HepG2 (cell line): ENCODE data around the gene WDR37. TPM values are rescaled to one million over a fixed set of nuclear protein-coding genes. Genes with fewer than 3 reads are reported as not detected.

Experiments
- ATAC-seq: fragments of 200-7000 bp; cut with Tn5 transposase; 3 replicates; pipeline ENCODE4 v1.9.1; 2020; ENCODE audit warnings: mild to moderate bottlenecking, moderate library complexity
- BruUV-seq: library from RNA; stranded (reverse); fragments of 400-500 nt; replicated peaks from 2 replicates; lab custom pipeline; 2021; lab: Mats Ljungman, UMichigan
- CTCF ChIA-PET: fragments of 300-600 bp; formaldehyde crosslinking; extraction: SDS; loops from one replicate; lab custom pipeline; 2021; ENCODE audit warnings: low total read pairs, inconsistent platforms, low intra/inter-chr PET ratio; lab: Yijun Ruan, JAX
- POLR2A ChIA-PET: fragments of 350-600 bp; sonication (Branson Sonifier 250); formaldehyde crosslinking; loops from one replicate; lab custom pipeline; 2020; ENCODE audit warnings: antibody characterized with exemption, inconsistent platforms; lab: Yijun Ruan, JAX
- DNase-seq: peaks from one replicate; pipeline ENCODE4 v3.0.0-alpha.2; 2015; ENCODE audit warnings: low spot score
- FAIRE-seq: peaks from 3 replicates; lab custom pipeline; 2011; peaks lifted over from hg19 to GRCh38; lab: Jason Lieb, UNC
- H2AFZ ChIP-seq: one replicate; pipeline ENCODE4 v1.6.1; 2011; ENCODE audit warnings: low read length, inconsistent platforms
- H3K27ac ChIP-seq: fragments of 300-600 bp; 3 replicates; pipeline ENCODE4 v1.8.0; 2011; ENCODE audit warnings: mixed run types, mild to moderate bottlenecking, mixed read lengths, low read length, inconsistent platforms; ENCODE audit not compliant: insufficient read depth; ENCODE audit errors: extremely low read length
- H3K27me3 ChIP-seq, 2 experiments: fragments of 200-600 bp in 1 of 2; 2 replicates in 1 of 2; 3 replicates in 1 of 2; pipeline versions ENCODE4 v1.6.0 to v1.8.0; 2011; ENCODE audit warnings: low read length in 2 of 2, mild to moderate bottlenecking in 2 of 2, moderate library complexity in 2 of 2, inconsistent platforms in 1 of 2; ENCODE audit not compliant: insufficient read depth in 2 of 2, control insufficient read depth in 1 of 2
- H3K36me3 ChIP-seq, 2 experiments: fragments of 200-600 bp in 1 of 2; replicated peaks in 1 of 2; 2 replicates in 1 of 2; 3 replicates in 1 of 2; pipeline versions ENCODE4 v1.5.1 to v1.8.0; 2011; ENCODE audit warnings: low read length in 2 of 2, inconsistent platforms in 1 of 2; ENCODE audit not compliant: insufficient read depth in 2 of 2, control insufficient read depth in 1 of 2
- H3K4me1 ChIP-seq: 2 replicates; pipeline ENCODE4 v1.5.1; 2012; ENCODE audit warnings: low read length, inconsistent platforms; ENCODE audit not compliant: insufficient read depth
- H3K4me2 ChIP-seq: 2 replicates; pipeline ENCODE4 v1.6.0; 2011; ENCODE audit warnings: low read depth, low read length, inconsistent platforms
- H3K4me3 ChIP-seq, 3 experiments: fragments of 200-600 bp in 1 of 3; sonication (generic), shearing (Covaris generic) in 1 of 3; replicated peaks in 1 of 3; 2 replicates each; pipeline ENCODE4 v1.5.1; 2011 to 2016; ENCODE audit warnings: low read length in 3 of 3, inconsistent platforms in 2 of 3, low read depth in 2 of 3, mild to moderate bottlenecking in 2 of 3, control low read depth in 1 of 3, mixed read lengths in 1 of 3; ENCODE audit not compliant: insufficient read depth in 1 of 3
- H3K79me2 ChIP-seq: one replicate; pipeline ENCODE4 v1.6.1; 2011; ENCODE audit warnings: low read length, inconsistent platforms; ENCODE audit not compliant: insufficient read depth
- H3K9ac ChIP-seq: 2 replicates; pipeline ENCODE4 v1.6.0; 2011; ENCODE audit warnings: mild to moderate bottlenecking, low read depth, low read length, inconsistent platforms; ENCODE audit not compliant: insufficient read depth
- H3K9me3 ChIP-seq: 2 replicates; pipeline ENCODE4 v1.5.1; 2012; ENCODE audit warnings: mild to moderate bottlenecking, low read length
- H4K20me1 ChIP-seq: 2 replicates; pipeline ENCODE4 v1.6.0; 2011; ENCODE audit warnings: inconsistent platforms, mild to moderate bottlenecking, low read length, moderate library complexity; ENCODE audit not compliant: insufficient read depth
- CEBPB ChIP-seq: IDR thresholded peaks from 2 replicates; pipeline ENCODE4 v1.6.1; 2011; ENCODE audit warnings: low read depth, low read length, improper control_type of control experiment, borderline replicate concordance
- FOXJ3 ChIP-seq: sonication (generic); formaldehyde crosslinking; IDR thresholded peaks from 2 replicates; pipeline ENCODE4 v1.4.0; 2020; ENCODE audit warnings: missing genetic modification reagents, mild to moderate bottlenecking, borderline replicate concordance
- RNF219 ChIP-seq: sonication (generic); formaldehyde crosslinking; IDR thresholded peaks from 2 replicates; pipeline ENCODE4 v1.5.0; 2020; ENCODE audit warnings: mild to moderate bottlenecking, missing genetic modification reagents
- SAP130 ChIP-seq: IDR thresholded peaks from 2 replicates; pipeline ENCODE4 v1.6.1; 2016; ENCODE audit warnings: low read depth
- SIN3A ChIP-seq: IDR thresholded peaks from 2 replicates; pipeline ENCODE4 v1.6.1; 2011; ENCODE audit warnings: low read depth, mild to moderate bottlenecking, control low read depth, low read length, borderline replicate concordance
- TFAP4 ChIP-seq: sonication (generic); IDR thresholded peaks from 2 replicates; pipeline ENCODE4 v1.6.1; 2016; ENCODE audit warnings: low read depth, borderline replicate concordance
- ZBTB8A ChIP-seq: sonication (generic); formaldehyde crosslinking; IDR thresholded peaks from 2 replicates; pipeline ENCODE4 v1.4.0; 2020; ENCODE audit warnings: mild to moderate bottlenecking, low read depth, missing genetic modification reagents, borderline replicate concordance
- ZNF20 ChIP-seq: sonication (generic); formaldehyde crosslinking; IDR thresholded peaks from 2 replicates; pipeline ENCODE4 v1.4.0; 2020; ENCODE audit warnings: mild to moderate bottlenecking, moderate library complexity, missing genetic modification reagents
- ZNF350 ChIP-seq: sonication (generic); formaldehyde crosslinking; IDR thresholded peaks from 2 replicates; pipeline ENCODE4 v1.4.0; 2020; ENCODE audit warnings: mild to moderate bottlenecking, low read depth, missing genetic modification reagents, borderline replicate concordance
- ZNF432 ChIP-seq: sonication (generic); formaldehyde crosslinking; IDR thresholded peaks from 2 replicates; pipeline ENCODE4 v1.5.0; 2020; ENCODE audit warnings: missing genetic modification reagents, mild to moderate bottlenecking, borderline replicate concordance
- ZNF441 ChIP-seq: sonication (generic); formaldehyde crosslinking; IDR thresholded peaks from 2 replicates; pipeline ENCODE4 v1.7.0; 2021; ENCODE audit warnings: missing genetic modification reagents, borderline replicate concordance
- WGBS: methylation state at CpG from one replicate; pipeline ENCODE4 v1.1.6; 2017; ENCODE audit warnings: low lambda C conversion rate; 5-methylcytosine and 5-hydroxymethylcytosine counted together
- in situ Hi-C: cut with HindIII; loops from 2 replicates; pipeline ENCODE4 v1.10.0; 2017; ENCODE audit warnings: low pct_unique_long_range_greater_than_20kb; ENCODE audit not compliant: extremely low pct_ligation_motif_present
- intact Hi-C: fragments of 100-400 bp; cut with micrococcal nuclease; formaldehyde crosslinking; loops from one replicate; pipeline ENCODE4 v1.10.0; 2022; ENCODE audit not compliant: unreplicated experiment
- polyA plus RNA-seq, 8 experiments: library from polyadenylated mRNA; depleted of rRNA in 3 of 8; stranded (reverse) in 7 of 8; unstranded in 1 of 8; fragments of >200 nt; fragmentation: Illumina TruSeq in 4 of 8; extraction: Trizol in 4 of 8; gene quantifications; 2 replicates each; pipeline versions ENCODE4 v1.2.1 to v1.2.3, GENCODE V29; 2011 to 2016; ENCODE audit warnings: low read depth in 4 of 8, missing spikeins in 1 of 8, mixed read lengths in 1 of 8; ENCODE audit not compliant: insufficient read depth in 1 of 8
- total RNA-seq, 5 experiments: library from RNA; depleted of rRNA; stranded (reverse); fragments of >200 nt; fragmentation: Illumina TruSeq; extraction: Trizol; gene quantifications; 2 replicates each; pipeline ENCODE4 v1.2.3, GENCODE V29; 2016; ENCODE audit warnings: low read depth in 1 of 5
- TF ChIP-seq, protein P1 (sequence below): IDR thresholded peaks from 2 replicates; pipeline ENCODE4 v1.6.1; 2016; ENCODE audit warnings: missing compliant biosample characterization, missing genetic modification reagents, borderline replicate concordance
- TF ChIP-seq, protein P2 (sequence below): sonication (generic); formaldehyde crosslinking; IDR thresholded peaks from 2 replicates; pipeline ENCODE4 v1.5.0; 2020; ENCODE audit warnings: mild to moderate bottlenecking, missing genetic modification reagents
- TF ChIP-seq, protein P3 (sequence below): sonication (generic); formaldehyde crosslinking; conservative IDR thresholded peaks from 2 replicates; pipeline ENCODE4 v1.8.1; 2023; ENCODE audit warnings: missing genetic modification reagents

WDR37 gene
- total and polyA plus RNA-seq, 2 of the 13 experiments (the other 11 are each of a cell fraction or from before 2014, with no cell fraction given) = 5.9 to 7.5 TPM

GRCh38 chr10:1047937-1048336, 8.2 kb upstream of the WDR37 start:
- Histone ChIP-seq H3K9ac (peak overlapping the region; percentile 94), H3K9me3 (no peaks in the 10 kb centered on the region), H3K27ac (peak overlapping the region; percentile 96), H3K79me2 (peaks cover 80% of the 10 kb centered on the region), H3K4me2 (peak overlapping the region; percentile 64), H4K20me1 (peaks cover 54% of the 10 kb centered on the region), H3K27me3 (no peaks in the 10 kb centered on the region; a peak in 1 of 5 replicates), H3K36me3 (peaks cover 3 to 17% of the 10 kb centered on the region in 2 experiments; a peak in 4 of 5 replicates), H2AFZ (no peak overlapping the region), H3K4me3 (peak overlapping the region; percentile 80 to 98 (median 93)), H3K4me1 (peaks cover 57% of the 10 kb centered on the region)
- under 1% methylated on average over 15 of the region's 15 CpGs for WGBS
- ATAC-seq (no peak), DNase-seq (no peak), FAIRE-seq (no peak)
- POLR2A ChIA-PET = interaction anchor here (1.1 to 1.9 kb wide), 5 partner anchors 10 to 113 kb away, joined by 3 to 6 read pairs (median 5); no protein-coding TSS in a partner anchor
- CTCF ChIA-PET = no interaction called here
- in situ Hi-C loops (no loop called here), intact Hi-C loops (loop anchor here (2.0 to 5.0 kb wide), 2 partner anchors 61 to 117 kb away; partner anchors contain the start of genes GTPBP4 and LARP4B)
- BruUV-seq = no TSS peak
- TF ChIP-seq ZNF432 (CRISPR knock-in tag) (peak; percentile 11; the same call in 1 of the 2 replicates), ZNF350 (CRISPR knock-in tag) (no peak), SIN3A (0 out of 2 replicates have a peak, but pooled peaks have one; percentile 28), ZNF441 (CRISPR knock-in tag) (0 out of 2 replicates have a peak, but pooled peaks have one; percentile 10), FOXJ3 (CRISPR knock-in tag) (no peak), CEBPB (no peak), TFAP4 (peak; percentile 55; the same call in 1 of the 2 replicates), ZBTB8A (CRISPR knock-in tag) (no peak), ZNF20 (CRISPR knock-in tag) (no peak), RNF219 (no peak), SAP130 (CRISPR knock-in tag) (0 out of 2 replicates have a peak, but pooled peaks have one; percentile 25)
- TF ChIP-seq, protein P1, sequence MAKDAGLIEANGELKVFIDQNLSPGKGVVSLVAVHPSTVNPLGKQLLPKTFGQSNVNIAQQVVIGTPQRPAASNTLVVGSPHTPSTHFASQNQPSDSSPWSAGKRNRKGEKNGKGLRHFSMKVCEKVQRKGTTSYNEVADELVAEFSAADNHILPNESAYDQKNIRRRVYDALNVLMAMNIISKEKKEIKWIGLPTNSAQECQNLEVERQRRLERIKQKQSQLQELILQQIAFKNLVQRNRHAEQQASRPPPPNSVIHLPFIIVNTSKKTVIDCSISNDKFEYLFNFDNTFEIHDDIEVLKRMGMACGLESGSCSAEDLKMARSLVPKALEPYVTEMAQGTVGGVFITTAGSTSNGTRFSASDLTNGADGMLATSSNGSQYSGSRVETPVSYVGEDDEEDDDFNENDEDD = no peak
- TF ChIP-seq, protein P2, sequence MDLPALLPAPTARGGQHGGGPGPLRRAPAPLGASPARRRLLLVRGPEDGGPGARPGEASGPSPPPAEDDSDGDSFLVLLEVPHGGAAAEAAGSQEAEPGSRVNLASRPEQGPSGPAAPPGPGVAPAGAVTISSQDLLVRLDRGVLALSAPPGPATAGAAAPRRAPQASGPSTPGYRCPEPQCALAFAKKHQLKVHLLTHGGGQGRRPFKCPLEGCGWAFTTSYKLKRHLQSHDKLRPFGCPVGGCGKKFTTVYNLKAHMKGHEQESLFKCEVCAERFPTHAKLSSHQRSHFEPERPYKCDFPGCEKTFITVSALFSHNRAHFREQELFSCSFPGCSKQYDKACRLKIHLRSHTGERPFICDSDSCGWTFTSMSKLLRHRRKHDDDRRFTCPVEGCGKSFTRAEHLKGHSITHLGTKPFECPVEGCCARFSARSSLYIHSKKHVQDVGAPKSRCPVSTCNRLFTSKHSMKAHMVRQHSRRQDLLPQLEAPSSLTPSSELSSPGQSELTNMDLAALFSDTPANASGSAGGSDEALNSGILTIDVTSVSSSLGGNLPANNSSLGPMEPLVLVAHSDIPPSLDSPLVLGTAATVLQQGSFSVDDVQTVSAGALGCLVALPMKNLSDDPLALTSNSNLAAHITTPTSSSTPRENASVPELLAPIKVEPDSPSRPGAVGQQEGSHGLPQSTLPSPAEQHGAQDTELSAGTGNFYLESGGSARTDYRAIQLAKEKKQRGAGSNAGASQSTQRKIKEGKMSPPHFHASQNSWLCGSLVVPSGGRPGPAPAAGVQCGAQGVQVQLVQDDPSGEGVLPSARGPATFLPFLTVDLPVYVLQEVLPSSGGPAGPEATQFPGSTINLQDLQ = 0 out of 2 replicates have a peak, but pooled peaks have one; percentile 20
- TF ChIP-seq, protein P3, sequence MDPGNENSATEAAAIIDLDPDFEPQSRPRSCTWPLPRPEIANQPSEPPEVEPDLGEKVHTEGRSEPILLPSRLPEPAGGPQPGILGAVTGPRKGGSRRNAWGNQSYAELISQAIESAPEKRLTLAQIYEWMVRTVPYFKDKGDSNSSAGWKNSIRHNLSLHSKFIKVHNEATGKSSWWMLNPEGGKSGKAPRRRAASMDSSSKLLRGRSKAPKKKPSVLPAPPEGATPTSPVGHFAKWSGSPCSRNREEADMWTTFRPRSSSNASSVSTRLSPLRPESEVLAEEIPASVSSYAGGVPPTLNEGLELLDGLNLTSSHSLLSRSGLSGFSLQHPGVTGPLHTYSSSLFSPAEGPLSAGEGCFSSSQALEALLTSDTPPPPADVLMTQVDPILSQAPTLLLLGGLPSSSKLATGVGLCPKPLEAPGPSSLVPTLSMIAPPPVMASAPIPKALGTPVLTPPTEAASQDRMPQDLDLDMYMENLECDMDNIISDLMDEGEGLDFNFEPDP (CRISPR knock-in tag) = 0 out of 2 replicates have a peak, but pooled peaks have one; percentile 62
